Right hindlimb (tissue), 1 donor: ENCODE results near the gene KIAA1143.

Experiments used
- DNase-seq: peaks from one replicate; pipeline ENCODE4 v3.0.0-alpha.2; 2018

Gene KIAA1143

DNA sequence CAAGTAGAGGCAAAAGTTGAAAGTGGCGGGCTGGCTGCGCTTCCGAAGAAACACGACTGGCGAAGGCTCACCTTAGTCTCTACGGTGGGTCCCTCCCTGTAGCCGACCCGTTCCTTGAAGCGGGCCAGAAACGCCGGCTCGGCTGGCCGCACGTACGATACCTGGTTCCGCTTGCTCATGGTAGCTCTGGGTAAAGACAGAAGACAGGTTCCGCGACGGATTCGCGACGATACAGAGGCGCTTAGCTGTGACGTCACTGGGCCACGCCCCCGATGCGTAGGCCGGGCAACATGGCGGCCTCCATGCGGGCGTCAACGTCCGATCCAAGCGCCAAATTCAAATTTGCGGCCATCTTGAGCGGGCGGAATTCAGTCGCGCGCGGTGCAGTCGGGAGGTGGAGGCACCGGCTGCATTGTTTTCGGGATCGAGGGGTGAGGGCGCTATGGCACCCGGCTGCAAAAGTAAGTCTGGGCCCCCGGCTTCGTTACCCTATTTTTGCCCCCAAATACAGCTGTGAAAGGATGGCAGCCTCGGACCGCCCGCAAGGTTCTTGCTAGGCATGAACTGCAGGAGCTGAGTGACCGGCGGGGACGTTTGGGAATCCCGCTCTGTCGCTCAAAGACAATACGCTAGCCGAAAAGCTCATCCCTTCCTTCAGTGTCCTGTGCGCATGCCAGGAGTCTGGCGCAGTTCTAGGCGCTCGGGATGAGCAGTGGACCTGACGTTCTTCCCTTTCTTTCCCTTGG, at the start of gene KIAA1143, which contains the start of gene KIF15:
TSS of gene KIAA1143 (minus strand) at position 196 of the 746 bp plus-strand sequence. CDS start at position 179, 17 bp downstream.
TSS of gene KIF15 (plus strand) at position 371 of the 746 bp plus-strand sequence. CDS start at position 443, 72 bp downstream.
- peak; percentile 97 for DNase-seq

DNA sequence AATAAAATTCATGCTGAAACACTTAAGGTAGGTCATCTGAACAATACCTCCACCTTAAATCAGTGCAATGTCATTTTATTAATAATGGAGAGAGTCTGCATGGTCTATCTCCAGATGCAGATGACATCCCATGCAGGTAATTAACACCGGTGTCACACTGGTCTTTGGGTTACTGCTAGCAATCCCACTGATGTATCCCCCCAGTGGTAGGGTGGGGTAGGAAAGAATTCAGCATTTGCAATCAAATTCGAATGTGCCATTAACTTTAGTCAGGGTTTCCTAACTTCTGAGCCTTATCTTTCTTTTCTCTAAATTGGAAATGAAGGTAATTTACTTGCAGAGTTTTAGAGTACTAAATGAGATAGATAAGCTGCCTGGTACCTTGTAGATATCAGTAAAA, 44.5 kb upstream of the KIAA1143 start:
- DNase-seq: no peak

DNA sequence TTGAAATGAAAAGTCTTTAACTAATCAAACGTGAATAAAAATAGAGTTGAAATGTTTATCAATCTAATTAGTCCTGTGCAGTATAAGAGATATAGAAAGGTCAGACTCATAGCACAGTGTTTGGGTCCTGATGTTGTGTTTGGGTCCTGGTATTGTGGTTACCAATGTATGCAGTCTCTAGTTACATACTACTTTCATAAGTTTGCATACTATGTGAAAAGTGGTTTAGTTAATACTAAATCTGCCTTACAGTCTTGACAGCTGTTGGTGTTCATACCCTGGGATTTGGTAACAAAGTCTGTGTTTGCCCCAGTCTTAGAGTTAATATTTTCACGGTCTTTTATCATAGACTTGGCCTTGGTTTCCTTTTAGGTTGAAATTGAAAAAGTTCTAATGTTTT, 41.9 kb upstream of the KIAA1143 start:
- no peak for DNase-seq

DNA sequence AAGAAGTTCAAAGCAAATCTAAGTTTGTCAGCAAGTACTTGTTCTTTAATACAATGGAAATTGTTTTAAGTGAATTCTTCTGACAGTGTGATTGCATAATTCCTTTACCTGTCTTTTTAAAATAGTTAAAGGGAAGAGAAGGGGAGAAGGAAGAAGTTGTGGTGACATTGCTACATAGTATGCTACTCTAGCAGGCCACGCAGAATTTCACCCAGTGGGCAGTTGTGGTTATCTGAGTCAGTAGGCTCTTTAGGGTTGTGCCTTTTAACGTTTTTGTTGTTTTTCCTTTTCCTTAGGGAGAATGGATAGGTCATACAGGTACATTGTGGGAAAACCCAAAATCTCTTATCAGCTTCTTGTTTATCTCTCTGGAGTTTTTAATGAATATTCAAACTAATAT, 40.6 kb upstream of the KIAA1143 start:
- DNase-seq: no peak

DNA sequence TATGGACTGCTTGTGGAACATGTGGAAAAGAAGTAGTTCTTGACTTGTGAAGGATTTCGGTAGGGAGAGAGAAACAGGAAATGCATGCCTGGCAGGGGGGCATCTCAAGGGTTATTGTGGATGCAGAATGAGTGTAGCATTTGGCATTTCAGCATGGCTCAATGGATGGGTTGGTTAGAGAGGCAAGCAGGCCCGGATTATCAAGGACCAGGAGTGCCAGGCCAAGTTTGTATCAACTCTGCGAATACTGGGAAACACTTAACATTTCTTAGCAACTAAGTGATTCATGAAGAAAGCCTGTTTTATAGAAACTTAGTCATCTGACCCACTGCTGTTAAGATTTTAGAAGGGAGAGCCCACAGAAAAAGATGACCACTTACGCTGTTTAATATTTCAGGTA, 33.8 kb upstream of the KIAA1143 start:
- DNase-seq: no peak

DNA sequence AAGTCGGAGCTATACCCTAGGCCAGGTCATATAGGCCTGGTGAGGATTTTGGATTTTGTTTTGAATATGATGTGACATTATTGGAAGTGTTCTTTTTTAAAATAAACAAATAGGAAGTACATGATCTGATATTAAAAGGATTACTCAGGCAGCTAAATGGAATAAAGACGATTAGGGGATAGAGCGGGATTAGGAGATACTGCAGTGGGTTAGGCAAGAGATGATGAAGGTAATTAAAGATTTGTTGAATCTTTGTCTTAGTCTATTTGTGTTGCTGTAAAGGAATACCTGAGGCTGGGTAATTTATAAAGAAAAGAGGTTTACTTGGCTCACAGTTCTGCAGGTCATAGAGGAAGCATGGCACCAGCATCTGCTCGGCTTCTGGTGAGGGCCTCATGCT, 21.5 kb upstream of the KIAA1143 start:
- no peak for DNase-seq

DNA sequence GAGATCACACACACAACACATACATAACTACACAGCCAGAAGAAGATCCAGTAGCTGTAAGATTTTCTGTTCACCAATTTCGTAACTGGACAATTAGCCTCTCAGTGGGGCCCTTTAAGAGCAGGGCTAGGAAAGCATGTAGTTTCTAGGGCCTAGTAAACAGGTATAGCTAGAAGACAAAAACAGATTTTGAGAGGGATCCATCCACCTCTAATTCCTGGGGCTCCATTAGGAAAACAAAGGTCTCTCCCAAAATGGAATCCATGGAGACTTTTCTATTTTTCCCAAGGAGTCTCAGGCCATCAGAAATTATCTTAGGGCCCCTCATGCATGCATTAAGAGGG, 10.7 kb upstream of the KIAA1143 start:
- DNase-seq: no peak

DNA sequence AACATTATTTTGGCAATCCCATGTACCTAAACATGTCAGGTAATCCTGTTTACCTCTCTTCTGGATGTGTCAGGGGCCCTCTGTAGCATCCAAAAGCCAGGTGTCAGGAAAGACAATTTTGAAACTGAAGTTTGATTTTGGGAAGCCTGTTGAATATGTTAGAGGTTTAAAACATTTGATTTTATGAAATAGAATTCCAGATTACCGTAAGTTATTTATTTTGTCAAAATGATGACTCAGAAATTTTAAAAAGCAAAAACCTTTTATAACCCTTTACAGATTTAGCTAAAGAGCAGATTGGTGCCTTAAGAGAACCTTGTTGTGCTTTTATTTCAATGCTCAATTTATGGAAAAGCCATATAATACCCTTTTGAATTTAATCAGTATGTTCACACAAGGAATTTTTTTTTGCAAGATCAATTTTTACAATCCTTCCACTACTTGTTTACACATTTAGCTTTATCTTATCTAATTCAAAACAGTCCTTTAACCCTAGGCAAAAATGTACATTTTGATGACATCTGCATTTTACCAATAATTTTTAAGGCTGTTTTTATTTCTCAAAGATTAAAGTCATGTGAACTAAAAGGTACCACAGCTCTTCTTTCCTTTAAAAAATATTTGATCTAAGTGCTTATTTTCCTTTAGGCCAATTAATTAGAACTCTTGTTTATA, 10.1 kb upstream of the KIAA1143 start:
- no peak for DNase-seq

DNA sequence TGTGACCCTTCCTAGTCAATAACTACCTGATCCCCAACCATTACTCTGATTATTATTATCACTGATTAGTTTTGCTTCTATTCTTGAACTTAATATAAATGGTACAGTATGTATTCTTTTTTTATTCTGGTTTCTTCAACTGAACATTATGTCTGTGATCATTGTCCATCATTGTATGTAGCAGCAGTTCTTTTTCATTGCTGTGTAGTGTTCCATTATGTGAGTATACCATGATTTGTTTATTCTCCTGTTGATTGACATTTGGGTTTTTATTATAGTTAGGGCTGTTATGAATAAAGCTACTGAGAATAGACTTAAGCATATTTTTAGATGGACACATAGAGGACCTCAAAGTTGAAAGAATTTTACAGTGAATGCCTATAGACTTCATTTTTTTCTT, 2.8 kb upstream of the KIAA1143 start:
- no peak for DNase-seq

DNA sequence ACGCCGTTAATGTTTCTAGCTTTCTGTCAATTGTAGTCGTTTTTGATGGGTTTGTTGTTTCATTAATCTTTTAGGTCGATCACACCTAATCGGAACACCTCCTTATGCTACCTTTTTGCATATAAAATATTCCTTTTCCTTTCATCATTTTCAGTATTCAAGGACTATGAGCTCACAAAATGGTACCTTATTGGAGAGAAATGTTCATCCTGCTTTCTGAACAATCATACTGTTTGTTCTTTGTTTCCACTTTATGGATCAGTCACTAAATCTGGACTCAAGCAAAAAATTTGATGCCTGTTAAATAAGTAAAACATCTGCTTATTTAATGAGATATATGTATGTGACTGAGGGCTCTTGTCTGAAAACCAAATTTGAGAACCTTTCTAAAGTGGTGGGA, 1.3 kb upstream of the KIAA1143 start:
- DNase-seq: no peak

DNA sequence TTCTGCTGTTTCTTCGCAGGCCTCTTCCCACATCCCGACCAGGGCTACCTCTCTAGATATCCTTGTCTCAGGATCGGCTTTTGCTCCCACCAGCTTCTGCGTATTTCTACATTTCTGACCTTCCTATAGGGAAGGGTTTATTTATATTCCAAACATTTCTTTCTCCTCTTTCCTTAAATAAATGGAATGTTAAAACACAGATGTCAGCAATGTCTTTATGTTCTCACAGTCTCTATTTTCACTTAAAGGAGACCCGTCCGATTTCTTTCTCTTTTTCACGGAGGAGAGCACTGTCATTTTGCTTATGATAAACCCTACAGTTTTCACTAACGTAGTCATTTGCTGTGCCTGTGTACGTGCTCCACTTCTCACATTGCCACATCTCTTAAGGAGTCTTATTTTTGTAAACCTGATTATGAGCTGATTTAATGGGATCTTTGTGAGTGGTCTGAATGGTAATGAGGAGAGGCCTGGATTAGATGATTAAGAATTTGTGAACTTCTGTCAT, 805 bp upstream of the KIAA1143 start:
- DNase-seq: no peak

DNA sequence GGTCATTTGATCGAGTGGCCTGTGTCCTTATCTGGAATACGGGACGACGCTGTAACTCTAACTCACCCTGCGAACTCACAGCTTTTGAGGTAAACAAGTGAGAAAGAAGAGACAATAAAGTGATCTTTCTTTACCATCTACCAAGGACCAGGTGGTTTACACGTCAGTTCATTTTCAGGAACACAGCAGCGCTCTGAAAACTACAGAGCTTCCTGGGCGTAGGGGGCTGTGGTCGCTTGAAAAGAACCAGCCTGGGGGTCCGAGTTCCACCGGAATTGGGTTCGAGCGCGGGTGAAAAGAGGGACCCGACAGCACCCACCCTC, 357 bp downstream of the KIAA1143 start:
- DNase-seq: no peak

DNA sequence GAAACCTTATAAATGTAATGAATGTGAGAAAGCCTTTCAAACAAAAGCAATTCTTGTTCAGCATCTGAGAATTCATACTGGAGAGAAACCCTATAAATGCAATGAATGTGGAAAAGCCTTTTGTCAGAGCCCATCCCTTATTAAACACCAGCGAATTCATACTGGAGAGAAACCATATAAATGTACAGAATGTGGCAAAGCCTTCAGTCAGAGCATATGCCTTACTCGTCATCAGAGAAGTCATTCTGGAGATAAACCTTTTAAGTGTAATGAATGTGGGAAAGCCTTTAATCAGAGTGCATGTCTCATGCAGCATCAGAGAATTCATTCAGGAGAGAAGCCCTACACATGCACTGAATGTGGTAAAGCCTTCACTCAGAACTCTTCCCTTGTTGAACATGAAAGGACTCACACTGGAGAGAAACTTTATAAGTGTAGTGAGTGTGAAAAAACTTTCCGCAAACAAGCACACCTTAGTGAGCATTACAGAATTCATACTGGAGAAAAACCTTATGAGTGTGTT, 26.7 kb downstream of the KIAA1143 start:
- DNase-seq: no peak

DNA sequence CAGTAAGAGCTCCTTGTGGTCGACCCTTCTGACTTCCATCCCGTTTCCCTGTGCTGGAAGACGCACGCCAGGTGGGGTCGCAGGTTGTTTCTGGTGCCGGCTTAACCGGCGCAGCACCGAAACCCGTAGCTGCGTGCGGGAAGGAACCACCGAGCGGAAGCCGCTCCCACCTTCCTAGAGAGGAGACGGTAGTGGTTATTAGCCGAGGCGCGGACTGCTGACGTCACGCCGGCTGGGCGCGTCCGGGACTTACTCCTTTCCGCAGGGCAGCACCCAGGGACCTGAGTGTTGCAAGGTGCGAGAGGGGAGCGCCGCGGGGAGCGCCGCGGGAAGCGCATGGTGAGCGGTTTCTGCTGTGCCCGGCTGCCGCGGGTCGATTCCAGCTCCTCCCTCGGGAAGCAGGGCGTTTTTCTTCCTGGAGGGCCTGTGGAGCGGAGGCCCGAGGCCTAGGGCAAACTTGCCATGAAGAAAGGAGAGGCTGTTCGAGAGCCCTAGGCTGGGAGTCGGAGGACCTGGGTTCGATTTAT, 32.0 kb downstream of the KIAA1143 start, which contains the start of gene ZNF501:
TSS of gene ZNF501 (plus strand) at position 252 of the 527 bp plus-strand sequence. CDS start 4,787 bp downstream, outside the sequence.
- peak; percentile 95 for DNase-seq

DNA sequence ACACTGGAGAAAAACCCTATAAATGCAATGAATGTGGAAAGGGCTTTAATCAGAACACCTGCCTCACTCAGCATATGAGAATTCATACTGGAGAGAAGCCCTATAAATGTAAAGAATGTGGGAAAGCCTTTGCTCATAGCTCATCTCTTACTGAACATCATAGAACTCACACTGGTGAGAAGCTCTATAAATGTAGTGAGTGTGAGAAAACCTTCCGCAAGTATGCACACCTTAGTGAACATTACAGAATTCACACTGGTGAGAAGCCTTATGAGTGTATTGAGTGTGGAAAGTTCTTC, 39.4 kb downstream of the KIAA1143 start:
- DNase-seq: no peak

DNA sequence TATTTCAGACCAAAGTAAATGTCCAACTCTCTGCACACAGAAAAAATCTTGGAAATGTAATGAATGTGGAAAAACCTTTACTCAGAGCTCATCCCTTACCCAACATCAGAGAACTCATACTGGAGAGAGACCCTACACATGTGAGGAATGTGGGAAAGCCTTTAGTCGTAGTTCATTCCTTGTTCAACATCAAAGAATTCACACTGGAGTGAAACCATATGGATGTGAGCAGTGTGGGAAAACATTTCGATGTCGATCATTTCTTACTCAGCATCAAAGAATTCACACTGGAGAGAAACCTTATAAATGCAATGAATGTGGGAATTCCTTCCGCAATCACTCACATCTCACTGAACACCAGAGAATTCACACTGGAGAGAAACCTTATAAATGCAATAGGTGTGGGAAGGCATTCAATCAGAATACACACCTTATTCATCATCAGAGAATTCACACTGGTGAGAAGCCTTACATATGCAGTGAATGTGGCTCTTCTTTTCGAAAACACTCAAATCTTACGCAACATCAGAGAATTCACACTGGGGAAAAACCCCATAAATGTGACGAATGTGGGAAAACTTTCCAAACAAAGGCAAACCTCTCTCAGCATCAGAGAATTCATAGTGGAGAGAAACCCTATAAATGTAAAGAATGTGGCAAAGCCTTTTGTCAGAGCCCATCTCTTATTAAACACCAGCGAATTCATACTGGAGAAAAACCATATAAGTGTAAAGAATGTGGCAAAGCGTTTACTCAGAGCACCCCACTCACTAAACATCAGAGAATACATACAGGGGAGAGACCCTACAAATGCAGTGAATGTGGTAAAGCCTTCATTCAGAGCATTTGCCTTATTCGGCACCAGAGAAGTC, 40.0 kb downstream of the KIAA1143 start:
- DNase-seq: no peak

DNA sequence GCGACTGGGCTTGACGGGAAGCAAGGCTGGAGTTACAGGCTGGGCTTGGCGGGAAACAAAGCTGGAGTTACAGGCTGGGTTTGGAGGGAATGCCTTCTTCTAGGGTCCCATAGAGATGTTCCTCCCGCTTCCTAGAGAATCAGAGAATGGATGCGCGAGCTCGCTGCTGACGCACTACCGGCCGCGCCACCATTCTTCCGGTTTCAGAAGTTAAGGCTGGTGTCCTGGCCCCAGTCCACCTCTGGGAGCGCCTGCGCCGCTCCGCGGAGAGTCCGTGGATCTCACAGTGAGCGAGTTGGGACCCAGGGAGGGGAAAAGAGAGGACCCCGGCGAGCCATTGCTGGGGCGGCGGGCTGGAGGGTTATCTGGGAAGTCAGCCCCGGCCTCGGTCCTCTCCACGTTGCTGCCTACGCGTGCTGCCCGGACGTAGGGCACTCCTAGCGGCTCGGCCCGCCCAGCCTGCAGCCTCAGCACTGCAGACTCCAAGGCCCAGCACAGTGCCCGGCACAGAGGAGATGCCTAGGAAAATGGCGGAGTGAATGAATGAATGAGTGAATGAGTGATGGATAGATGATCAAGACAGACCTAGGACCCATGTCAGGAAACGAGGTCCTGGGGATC, 48.9 kb downstream of the KIAA1143 start, which contains the start of gene ZNF502:
TSS of gene ZNF502 (plus strand) at position 206 of the 621 bp plus-strand sequence. CDS start 7,602 bp downstream, outside the sequence.
- DNase-seq: peak; percentile 95
